A673 (cell line): Measurements from ENCODE around the gene MYOCD.

Source experiments
- CTCF ChIP-seq: fragments of 300-800, 200-600 bp; sonication (generic); conservative IDR thresholded peaks from 2 replicates; pipeline ENCODE4 v1.5.1; 2017; ENCODE audit warnings: low read depth, mild to moderate bottlenecking, antibody characterized with exemption, low read length, moderate library complexity, mixed read lengths
- EZH2 ChIP-seq: fragments of 200-600 bp; sonication (generic); IDR thresholded peaks from 2 replicates; pipeline ENCODE4 v1.6.1; 2017; ENCODE audit warnings: borderline replicate concordance, low read depth, mild to moderate bottlenecking, mixed read lengths, antibody characterized with exemption, low read length; ENCODE audit not compliant: poor library complexity, severe bottlenecking

DNA sequence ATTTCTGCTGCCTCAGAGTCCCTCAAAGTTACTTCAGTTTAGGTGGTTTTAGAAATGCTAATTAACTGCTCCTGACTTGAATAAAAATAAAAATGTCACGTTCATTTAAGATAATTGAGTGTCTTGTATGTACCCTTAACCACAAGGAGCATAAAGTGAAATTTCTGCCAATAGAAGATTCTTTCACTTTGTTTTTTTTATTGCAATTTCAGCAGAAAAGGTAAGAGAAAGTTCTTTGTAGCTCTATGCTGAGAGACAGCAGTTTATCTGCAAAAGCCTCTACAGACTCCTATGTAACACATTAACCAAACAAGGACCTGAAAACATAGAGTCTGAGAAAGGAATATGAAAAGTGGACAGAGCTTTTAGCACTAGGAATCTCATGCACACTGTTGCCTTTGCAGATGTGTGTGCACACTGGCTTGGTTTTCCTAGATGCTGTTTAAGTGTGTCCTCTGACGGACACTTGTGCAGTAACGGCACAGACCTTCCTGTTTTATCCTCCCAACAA is 135.2 kb downstream of the MYOCD start:
- TF ChIP-seq CTCF (no peak), EZH2 (no peak)
